NB4 (cell line): ENCODE measurements around the gene KL.

ENCODE experiments used
- DNase-seq: peaks from one replicate; pipeline ENCODE4 v3.0.0; 2010; ENCODE audit warnings: low read depth
- H3K4me3 ChIP-seq: one replicate; pipeline ENCODE4 v1.5.1; 2011; ENCODE audit warnings: mild to moderate bottlenecking, low read depth, low read length, moderate library complexity
- CTCF ChIP-seq: IDR thresholded peaks from one replicate; pipeline ENCODE4 v1.5.1; 2012; ENCODE audit warnings: low read depth, low read length
- MAX ChIP-seq: IDR thresholded peaks from 2 replicates; pipeline ENCODE4 v1.6.1; 2011; ENCODE audit warnings: low read depth, low read length
- MYC ChIP-seq: IDR thresholded peaks from 2 replicates; pipeline ENCODE4 v1.6.1; 2011; ENCODE audit warnings: low read depth, low read length
- POLR2A ChIP-seq: IDR thresholded peaks from 2 replicates; pipeline ENCODE4 v1.6.1; 2011; ENCODE audit warnings: mild to moderate bottlenecking; ENCODE audit not compliant: insufficient read length; ENCODE audit errors: extremely low read depth

KL gene

GRCh38 chr13:33109271-33109697 lies 93.1 kb downstream of the KL start:
- TF ChIP-seq CTCF (no peak), MAX (no peak), MYC (no peak), POLR2A (no peak)
- no peak for DNase-seq
- H3K4me3 ChIP-seq = no peak overlapping the region

GRCh38 chr13:33109801-33110200 lies 93.6 kb downstream of the KL start:
- TF ChIP-seq MAX (no peak), CTCF (peak; percentile 27)
- no peak for DNase-seq
- H3K4me3 ChIP-seq = no peak overlapping the region

GRCh38 chr13:33110386-33110712 lies 94.1 kb downstream of the KL start:
- no peak for DNase-seq

GRCh38 chr13:33110713-33111413 lies 94.6 kb downstream of the KL start:
- TF ChIP-seq CTCF (no peak), POLR2A (no peak), MYC (no peak)
- no peak overlapping the region for H3K4me3 ChIP-seq
- no peak for DNase-seq

More at GRCh38 chr13:33110386-33110712, 94.1 kb downstream of the KL start:
- TF ChIP-seq CTCF = no peak
- TF ChIP-seq MAX = no peak
- TF ChIP-seq POLR2A = no peak
- no peak for TF ChIP-seq MYC
- no peak overlapping the region for H3K4me3 ChIP-seq

- no peak overlapping the region for H3K4me3 ChIP-seq
- no peak for DNase-seq
Measured at GRCh38 chr13:33111414-33112110, 95.3 kb downstream of the KL start.

More at GRCh38 chr13:33111414-33112110, 95.3 kb downstream of the KL start:
- no peak for TF ChIP-seq CTCF
- TF ChIP-seq POLR2A = no peak
